Kidney (tissue), 14 donors: Measurements from ENCODE around the gene CDK2. TPM values are rescaled to one million over a fixed set of nuclear protein-coding genes. Genes with fewer than 3 reads are reported as not detected.

Source experiments
- DNase-seq, 5 donors: peaks; one replicate each; pipeline ENCODE4 v3.0.0-alpha.2; 2013 to 2020
- FAIRE-seq: peaks from 2 replicates; lab custom pipeline; 2012; peaks lifted over from hg19 to GRCh38; lab: Jason Lieb, UNC
- H3K27ac ChIP-seq, 2 donors: one replicate each; pipeline ENCODE4 v1.7.0; 2013; ENCODE audit warnings: low read depth in 2 of 2, low read length in 2 of 2, inconsistent platforms in 1 of 2
- H3K27me3 ChIP-seq: one replicate; pipeline ENCODE4 v1.7.1; 2013; ENCODE audit warnings: low read length, inconsistent platforms; ENCODE audit not compliant: control insufficient read depth, insufficient read depth
- H3K36me3 ChIP-seq, 3 donors: one replicate each; pipeline versions ENCODE4 v1.7.0 to v1.7.1; 2013; ENCODE audit warnings: low read length in 3 of 3, control low read depth in 1 of 3, inconsistent platforms in 1 of 3; ENCODE audit not compliant: insufficient read depth in 3 of 3, control insufficient read depth in 2 of 3
- H3K4me1 ChIP-seq, 3 donors: one replicate each; pipeline versions ENCODE4 v1.7.0 to v1.7.1; 2013; ENCODE audit warnings: low read length in 3 of 3, inconsistent platforms in 1 of 3, low read depth in 1 of 3; ENCODE audit not compliant: control insufficient read depth in 2 of 3, insufficient read depth in 2 of 3
- H3K4me3 ChIP-seq, 3 donors: one replicate each; pipeline versions ENCODE4 v1.7.0 to v1.8.1; 2013; ENCODE audit warnings: low read length in 3 of 3, control low read depth in 1 of 3, inconsistent platforms in 1 of 3
- H3K9ac ChIP-seq, 3 donors: one replicate each; pipeline versions ENCODE4 v1.7.0 to v1.7.1; 2013; ENCODE audit warnings: low read length in 3 of 3, control low read depth in 1 of 3, inconsistent platforms in 1 of 3
- H3K9me3 ChIP-seq, 3 donors: one replicate each; pipeline versions ENCODE4 v1.7.0 to v1.7.1; 2013; ENCODE audit warnings: low read length in 3 of 3, control low read depth in 1 of 3, inconsistent platforms in 1 of 3; ENCODE audit not compliant: control insufficient read depth in 2 of 3, insufficient read depth in 1 of 3
- intact Hi-C: fragments of 100-400 bp; cut with DNase I; formaldehyde crosslinking; loops from one replicate; pipeline ENCODE4 v1.11.1; 2022
- polyA plus RNA-seq: library from polyadenylated mRNA; stranded (reverse); fragments of 350-450 nt; fragmentation: Illumina TruSeq; extraction: RNeasy Lipid Tissue Mini Kit (QIAGEN cat#74804); gene quantifications from one replicate; pipeline ENCODE4 v1.2.3, GENCODE V29; 2014; ENCODE audit warnings: low read depth, low replicate concordance; ENCODE audit not compliant: insufficient read depth
- total RNA-seq: library from RNA; stranded (reverse); fragmentation: NEBNext Ultra II Directional; extraction: Animal tissue kit (Norgen Biotek cat#: 25700); gene quantifications from one replicate; pipeline ENCODE4 v1.2.1, GENCODE V29; 2021
- TF ChIP-seq, protein P1 (sequence below): IDR thresholded peaks from 3 replicates; pipeline ENCODE4 v1.5.1; 2012; ENCODE audit warnings: mild to moderate bottlenecking, moderate library complexity, borderline replicate concordance; ENCODE audit not compliant: insufficient read depth; ENCODE audit errors: extremely low read depth
- donor health status: control.
- donor health status: control.
- donor health status: control.
- donor health status: control.
- donor health status: control.
- donor health status: DM: yes; HTN: yes; CAD: no.
- donor health status: Normal renal cell carcinoma (clear cell type).

The CDK2 gene
- total and polyA plus RNA-seq, 2 donors from 2014 or later: 7.6 to 23.2 TPM

DNA sequence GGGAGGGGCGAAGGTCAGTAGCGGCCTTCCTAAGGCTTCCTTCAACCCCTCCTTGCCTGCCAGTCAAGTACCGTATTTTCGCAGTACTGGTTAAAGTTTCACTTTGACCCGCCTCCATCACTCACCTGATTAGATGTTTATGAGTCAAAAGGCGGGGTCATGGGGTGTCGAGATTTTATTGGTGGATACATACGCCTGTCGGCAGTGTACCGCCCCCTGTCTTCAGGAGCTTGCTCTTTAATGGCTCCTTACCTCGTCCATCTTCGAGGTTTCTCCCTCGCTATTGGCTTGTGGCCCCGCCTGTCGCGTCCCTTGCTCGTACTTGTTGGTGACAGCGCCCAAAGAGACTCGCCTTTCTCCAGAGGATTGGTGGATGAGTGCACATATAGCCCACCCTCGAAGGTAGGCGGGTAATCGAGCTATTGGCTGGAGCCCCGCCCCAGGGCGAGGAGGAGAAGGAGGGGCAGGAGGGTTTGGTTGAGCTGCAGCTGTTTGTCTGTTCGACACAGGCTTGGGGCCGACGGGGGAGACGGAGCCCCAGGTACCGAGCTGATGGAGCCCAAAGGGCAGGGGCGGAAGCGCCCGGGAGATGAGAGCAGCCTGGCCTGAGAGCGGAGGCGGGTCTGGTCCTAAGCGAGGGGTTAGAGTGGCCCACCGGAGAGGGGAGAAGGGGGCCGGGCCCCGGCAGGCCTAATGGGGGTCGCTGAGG lies 7.1 kb downstream of the CDK2 start, which contains the start of gene RAB5B:
Gene RAB5B, plus strand, starts transcription at position 480 of the 709 bp plus-strand sequence. CDS start 12,883 bp downstream, outside the sequence.
- TF ChIP-seq, protein P1, sequence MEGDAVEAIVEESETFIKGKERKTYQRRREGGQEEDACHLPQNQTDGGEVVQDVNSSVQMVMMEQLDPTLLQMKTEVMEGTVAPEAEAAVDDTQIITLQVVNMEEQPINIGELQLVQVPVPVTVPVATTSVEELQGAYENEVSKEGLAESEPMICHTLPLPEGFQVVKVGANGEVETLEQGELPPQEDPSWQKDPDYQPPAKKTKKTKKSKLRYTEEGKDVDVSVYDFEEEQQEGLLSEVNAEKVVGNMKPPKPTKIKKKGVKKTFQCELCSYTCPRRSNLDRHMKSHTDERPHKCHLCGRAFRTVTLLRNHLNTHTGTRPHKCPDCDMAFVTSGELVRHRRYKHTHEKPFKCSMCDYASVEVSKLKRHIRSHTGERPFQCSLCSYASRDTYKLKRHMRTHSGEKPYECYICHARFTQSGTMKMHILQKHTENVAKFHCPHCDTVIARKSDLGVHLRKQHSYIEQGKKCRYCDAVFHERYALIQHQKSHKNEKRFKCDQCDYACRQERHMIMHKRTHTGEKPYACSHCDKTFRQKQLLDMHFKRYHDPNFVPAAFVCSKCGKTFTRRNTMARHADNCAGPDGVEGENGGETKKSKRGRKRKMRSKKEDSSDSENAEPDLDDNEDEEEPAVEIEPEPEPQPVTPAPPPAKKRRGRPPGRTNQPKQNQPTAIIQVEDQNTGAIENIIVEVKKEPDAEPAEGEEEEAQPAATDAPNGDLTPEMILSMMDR: peak; percentile 20
- peaks cover 3 to 10% (median 6%) of the 10 kb centered on the region in 3 donors for H3K4me1 ChIP-seq

DNA sequence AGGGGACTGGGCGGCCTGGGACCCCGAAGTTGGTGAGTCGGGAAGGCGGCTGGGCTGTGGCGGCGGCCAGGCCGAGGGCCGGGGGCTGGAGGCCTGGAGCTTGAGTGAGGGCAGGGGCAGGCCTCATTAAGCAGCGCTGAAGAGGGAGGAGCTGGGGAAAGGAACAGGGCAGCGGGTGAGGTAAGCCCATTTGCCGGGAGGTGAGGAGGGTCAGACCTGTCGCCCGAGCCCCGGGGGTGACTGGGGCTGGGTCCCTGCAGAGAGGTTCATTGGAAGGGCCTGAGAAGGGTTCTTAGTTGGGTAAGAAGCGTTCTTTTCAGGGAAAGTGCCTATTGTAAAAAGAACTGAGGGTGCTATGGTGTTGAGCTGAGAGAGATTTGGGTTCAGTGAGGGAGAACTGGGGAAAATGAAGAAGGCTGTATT lies 7.7 kb downstream of the CDK2 start:
- H3K9ac ChIP-seq: peak overlapping the region; percentile 75 to 94 (median 80)
- DNase-seq: peak in 3 of 5 donors; percentile 75 to 88 (median 77)
- no peaks in the 10 kb centered on the region for H3K9me3 ChIP-seq
- peaks cover 0 to 3% (median 2%) of the 10 kb centered on the region in 3 donors for H3K36me3 ChIP-seq
- H3K4me3 ChIP-seq: peak overlapping the region; percentile 74 to 94 (median 85)
- intact Hi-C loops: no loop called here
- no peaks in the 10 kb centered on the region for H3K27me3 ChIP-seq
- FAIRE-seq: no peak
- peak overlapping the region; percentile 88 to 92 for H3K27ac ChIP-seq
- peaks cover 3 to 10% (median 6%) of the 10 kb centered on the region in 3 donors for H3K4me1 ChIP-seq
- TF ChIP-seq, protein P1: no peak

More for the DNA sequence above, 7.1 kb downstream of the CDK2 start, which contains the start of gene RAB5B:
- intact Hi-C loops: no loop called here
- Histone ChIP-seq H3K36me3 (peaks cover 0 to 2% (median 0%) of the 10 kb centered on the region in 3 donors), H3K4me3 (peak within 1 kb of the TSS; percentile 77 to 94 (median 85)), H3K9ac (peak within 1 kb of the TSS; percentile 80 to 96 (median 82)), H3K27me3 (no peaks in the 10 kb centered on the region), H3K27ac (peak within 1 kb of the TSS; percentile 88 to 92), H3K9me3 (no peaks in the 10 kb centered on the region)
- FAIRE-seq (peak; percentile 99), DNase-seq (peak; percentile 100)

DNA sequence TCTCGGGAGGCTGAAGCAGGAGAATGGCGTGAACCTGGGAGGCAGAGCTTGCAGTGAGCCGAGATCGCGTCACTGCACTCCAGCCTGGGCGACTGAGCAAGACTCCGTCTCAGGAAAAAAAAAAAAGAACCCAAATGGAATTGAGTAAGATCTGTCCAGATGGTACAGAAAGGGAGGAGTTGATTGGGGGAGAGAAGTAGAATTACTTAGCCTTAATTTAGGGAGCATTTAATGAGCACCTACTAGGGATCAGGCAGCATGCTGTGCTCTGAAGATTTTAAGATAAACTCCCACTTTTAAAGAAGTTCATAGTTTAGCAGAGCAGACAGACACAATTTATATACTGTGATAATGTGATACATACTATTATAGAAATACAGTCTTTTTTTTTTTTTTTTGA lies 11.8 kb downstream of the CDK2 start:
- no peak overlapping the region for H3K27ac ChIP-seq

More for the DNA sequence above, 11.8 kb downstream of the CDK2 start:
- Histone ChIP-seq H3K9me3 (no peaks in the 10 kb centered on the region), H3K9ac (no peak overlapping the region), H3K4me1 (peaks cover 0 to 7% (median 3%) of the 10 kb centered on the region in 3 donors), H3K36me3 (peaks cover 0 to 11% (median 2%) of the 10 kb centered on the region in 3 donors), H3K27me3 (no peaks in the 10 kb centered on the region), H3K4me3 (no peak overlapping the region)
- TF ChIP-seq, protein P1: no peak
- intact Hi-C loops: no loop called here
- DNase-seq (no peak), FAIRE-seq (no peak)
